ENCODE results near the gene ZNF786.

Gene ZNF786

DNA sequence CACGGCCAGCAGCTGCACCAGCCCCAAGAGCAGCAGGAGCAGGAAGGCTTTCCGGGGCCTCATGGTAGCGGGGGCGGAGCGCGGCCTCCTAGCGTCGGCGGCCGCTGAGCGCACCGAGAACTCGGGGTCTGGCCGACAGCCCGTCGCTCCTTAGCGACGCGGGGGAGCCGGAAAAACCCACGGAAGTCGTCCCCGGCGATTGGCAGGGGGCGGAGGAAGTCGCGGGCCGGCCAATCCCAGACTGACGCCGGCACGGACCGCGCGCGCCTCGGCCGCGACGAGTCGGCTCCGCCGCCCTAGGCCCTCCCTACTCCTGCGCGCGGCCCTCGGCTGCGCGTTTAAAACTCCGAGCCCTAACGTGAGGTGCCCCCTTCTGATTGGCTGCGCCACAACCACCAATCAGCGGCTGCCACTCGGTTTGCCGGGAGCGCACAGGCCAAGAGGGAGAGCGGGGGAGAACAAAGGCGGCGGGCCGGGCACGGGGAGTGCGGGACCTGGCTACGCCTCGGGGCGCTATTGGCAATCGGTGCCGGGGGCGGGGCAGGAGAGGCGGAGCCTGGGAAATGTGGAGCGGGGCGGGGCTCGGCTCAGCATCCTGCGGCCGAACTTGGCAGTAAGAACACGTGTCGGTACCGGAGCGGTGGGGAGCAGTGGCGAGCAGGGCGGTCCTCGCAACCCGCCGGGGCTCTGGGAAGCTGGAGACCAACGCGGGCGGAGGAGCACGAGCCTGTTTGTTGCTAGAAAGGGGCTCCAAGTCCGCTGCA, 62.0 kb downstream of the ZNF786 start, which contains the start of gene PDIA4:
Gene PDIA4 (minus strand): TSS at position 160 of the 764 bp plus-strand sequence. CDS start 97 bp downstream, at position 63.
- DNase-seq = peak; percentile 97

DNA sequence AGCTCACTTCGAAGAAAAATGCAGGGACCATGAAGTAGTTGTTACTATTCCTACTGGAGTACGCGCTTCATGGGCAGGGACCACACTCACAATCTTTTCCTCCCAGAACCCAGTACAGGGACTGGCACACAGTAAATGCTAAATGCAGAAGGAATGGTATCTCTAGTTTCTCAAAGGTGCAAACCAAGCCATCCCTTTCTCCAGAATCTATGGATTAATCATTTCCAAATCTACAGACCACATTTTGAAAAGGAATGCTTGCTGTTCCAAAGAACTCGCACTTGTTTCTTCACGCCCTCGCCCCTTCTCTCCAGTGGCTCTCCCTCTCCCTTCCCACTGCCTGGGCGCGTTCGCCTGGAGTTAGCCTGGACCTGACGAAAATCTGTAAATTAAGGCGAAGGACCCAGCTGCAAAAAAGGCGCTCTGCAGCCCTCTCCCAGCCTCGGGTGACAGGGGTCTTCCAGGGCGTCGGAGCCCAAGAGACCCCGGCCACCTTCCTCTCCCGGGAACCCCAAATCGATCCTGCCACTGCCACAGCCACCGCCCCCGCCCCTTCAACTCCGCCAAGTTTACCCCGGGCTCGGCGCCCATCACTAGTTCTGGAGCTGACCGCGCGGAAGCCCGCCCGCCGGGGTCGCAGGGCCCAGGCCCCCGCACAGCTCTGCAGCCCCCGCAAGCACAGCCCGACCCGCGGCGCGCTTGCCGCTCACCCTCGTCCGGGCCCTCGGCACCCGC, 62.7 kb downstream of the ZNF786 start:
- no peak for DNase-seq

DNA sequence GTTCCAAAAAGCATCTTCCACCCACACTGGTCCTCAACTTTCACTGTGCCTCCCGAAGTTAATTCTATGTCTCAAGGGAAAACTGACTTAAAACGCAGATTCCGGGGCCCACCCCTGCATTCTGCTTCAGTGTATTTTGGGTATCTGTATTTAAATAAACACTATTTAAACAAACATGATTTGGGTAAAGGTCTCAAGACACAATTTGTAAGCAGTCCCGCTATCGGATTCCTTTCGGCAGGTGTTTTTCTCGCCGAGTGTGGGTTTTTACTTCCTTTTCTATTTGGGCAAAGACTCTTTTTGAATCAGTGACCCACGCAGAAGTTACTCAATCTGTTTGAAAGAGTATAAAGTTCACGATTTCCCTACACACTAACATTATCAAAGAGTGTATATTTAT, 63.5 kb downstream of the ZNF786 start:
- DNase-seq = no peak

DNA sequence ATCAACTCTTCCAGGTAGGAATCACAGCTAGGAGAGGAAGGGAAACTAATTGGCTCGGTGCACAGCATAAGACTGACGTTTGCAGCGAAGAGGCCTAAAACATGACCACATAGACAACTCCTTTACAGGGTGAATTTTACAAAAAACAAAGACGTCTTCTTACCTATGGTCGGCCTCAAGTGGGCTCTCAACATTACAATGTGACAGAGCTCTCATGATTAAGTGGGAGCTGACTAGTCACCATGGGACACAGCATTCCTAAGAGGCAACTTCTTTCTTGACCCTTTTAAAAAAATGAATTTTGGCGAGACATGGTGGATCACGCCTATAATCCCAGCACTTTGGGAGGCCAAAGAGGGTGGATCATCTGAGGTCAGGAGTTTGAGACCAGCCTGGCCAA, 66.9 kb downstream of the ZNF786 start:
- no peak for DNase-seq

DNA sequence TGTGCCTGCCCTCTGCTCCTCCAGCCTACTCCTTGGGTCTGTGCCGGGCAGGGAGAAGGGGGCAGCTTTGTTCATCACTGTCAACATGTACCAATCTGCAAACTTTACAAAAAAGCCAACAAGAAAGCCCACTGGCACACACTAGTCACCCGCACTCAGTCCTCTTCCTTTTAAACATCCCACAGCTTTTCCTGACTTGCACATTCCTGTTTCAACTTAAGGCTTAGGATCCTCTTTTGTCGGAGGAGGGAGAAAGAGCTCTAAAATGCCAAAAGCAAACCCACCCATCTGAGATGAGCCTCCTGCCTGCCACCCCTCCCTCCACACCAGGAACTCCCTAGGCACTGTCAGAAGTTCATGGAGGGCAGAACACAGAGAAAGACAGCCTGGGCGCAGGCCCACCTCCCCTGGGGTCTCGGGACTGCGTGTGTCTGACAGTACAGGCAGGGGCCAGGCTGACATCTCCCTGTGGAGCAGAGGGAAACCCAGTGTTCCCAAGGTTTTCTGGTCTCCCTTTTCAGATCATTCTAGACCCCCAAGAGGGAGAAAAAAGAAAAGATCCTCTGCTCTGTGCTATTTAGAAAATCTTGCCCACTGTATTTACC, 67.7 kb downstream of the ZNF786 start:
- no peak for DNase-seq

DNA sequence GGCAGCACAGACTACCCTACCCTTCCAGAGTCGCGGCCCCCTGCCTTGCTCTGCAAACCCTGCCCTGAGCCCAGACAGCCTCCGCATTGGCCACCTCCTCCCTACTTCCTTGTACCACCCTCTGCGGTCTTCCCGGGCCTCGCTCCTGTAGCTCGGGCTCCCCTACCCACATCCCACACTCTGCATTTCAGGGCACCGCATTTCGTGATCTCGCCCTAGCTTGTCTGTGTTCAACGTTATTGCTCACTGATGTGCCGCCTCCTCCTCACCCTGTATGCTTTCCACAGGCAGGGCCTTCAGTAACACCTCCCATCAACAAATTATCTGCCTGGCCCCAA, 68.8 kb downstream of the ZNF786 start:
- no peak for DNase-seq

DNA sequence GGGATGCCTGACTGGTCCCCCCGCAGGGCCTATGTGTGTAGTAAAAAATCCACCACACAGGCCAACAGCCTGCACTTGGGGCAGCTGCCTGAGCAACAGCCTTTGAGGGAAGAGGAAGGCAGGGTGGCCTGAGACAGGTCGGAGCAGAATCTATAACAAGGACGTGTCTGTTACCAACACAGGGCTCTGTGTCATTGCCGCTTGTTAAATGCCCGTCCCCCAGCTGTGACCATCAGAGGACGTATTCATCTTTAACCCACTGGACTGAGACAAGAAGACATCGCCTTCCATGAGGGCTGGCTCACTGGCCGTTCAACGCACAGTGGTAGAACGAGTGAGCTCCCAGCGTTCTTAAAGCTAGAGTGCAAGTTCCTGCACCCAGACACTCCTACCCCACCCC, 70.0 kb downstream of the ZNF786 start:
- no peak for DNase-seq
